Measurements from ENCODE around the gene USP14. TPM values are rescaled to one million over a fixed set of nuclear protein-coding genes. Genes with fewer than 3 reads are reported as not detected.

The USP14 gene
- total and polyA plus RNA-seq, 4 donors: 22.8 to 41.2 (median 31.7) TPM

- ATAC-seq (ENCODE audit: insufficient read depth, low FRiP score): no peak
These were observed 51.7 kb downstream of the USP14 start for GRCh38 chr18:210075-210474.

GRCh38 chr18:210733-211132 lies 52.4 kb downstream of the USP14 start:
- TF ChIP-seq CTCF (IDR thresholded peaks at IDR 0.05; ENCODE audit: control extremely low read depth, extremely low read depth): no peak
- H3K4me1 ChIP-seq (ENCODE audit: control insufficient read depth in 5 of 5, insufficient read depth in 5 of 5, low read length in 5 of 5): no peaks in the 10 kb centered on the region
- ATAC-seq (ENCODE audit: insufficient read depth, low FRiP score) (no peak), DNase-seq (no peak)
- no peak overlapping the region for H3K9ac ChIP-seq (ENCODE audit: insufficient read depth in 1 of 2, low read length in 2 of 2)
- H3K27ac ChIP-seq (ENCODE audit: low read depth in 1 of 2, low read length in 1 of 2): no peak overlapping the region
- 95% methylated on average over 4 of the region's 4 CpGs for WGBS, 2 donors
- H3K9me3 ChIP-seq (ENCODE audit: control insufficient read depth in 4 of 4, insufficient read depth in 3 of 4, low read length in 3 of 4): no peaks in the 10 kb centered on the region
- H3K4me3 ChIP-seq: no peak overlapping the region
- no peaks in the 10 kb centered on the region for H3K27me3 ChIP-seq (ENCODE audit: control insufficient read depth in 3 of 3, insufficient read depth in 3 of 3, low read length in 2 of 3)
- peaks cover 17 to 37% (median 29%) of the 10 kb centered on the region in 4 donors for H3K36me3 ChIP-seq (ENCODE audit: control insufficient read depth in 4 of 4, insufficient read depth in 4 of 4, low read length in 4 of 4)

More at GRCh38 chr18:210075-210474, 51.7 kb downstream of the USP14 start:
- TF ChIP-seq CTCF (IDR thresholded peaks at IDR 0.05; ENCODE audit: control extremely low read depth, extremely low read depth): no peak
- no peak overlapping the region for H3K27ac ChIP-seq (ENCODE audit: low read depth in 1 of 2, low read length in 1 of 2)
- H3K36me3 ChIP-seq (ENCODE audit: control insufficient read depth in 4 of 4, insufficient read depth in 4 of 4, low read length in 4 of 4): peaks cover 19 to 39% (median 30%) of the 10 kb centered on the region in 4 donors
- H3K9ac ChIP-seq (ENCODE audit: insufficient read depth in 1 of 2, low read length in 2 of 2): no peak overlapping the region
- no peaks in the 10 kb centered on the region for H3K9me3 ChIP-seq (ENCODE audit: control insufficient read depth in 4 of 4, insufficient read depth in 3 of 4, low read length in 3 of 4)
- no peak for DNase-seq
- no peaks in the 10 kb centered on the region for H3K27me3 ChIP-seq (ENCODE audit: control insufficient read depth in 3 of 3, insufficient read depth in 3 of 3, low read length in 2 of 3)
- H3K4me3 ChIP-seq: no peak overlapping the region
- 94 to 98% methylated on average over 1 of the region's 1 CpG for WGBS, 2 donors
- H3K4me1 ChIP-seq (ENCODE audit: control insufficient read depth in 5 of 5, insufficient read depth in 5 of 5, low read length in 5 of 5): no peaks in the 10 kb centered on the region

DNA sequence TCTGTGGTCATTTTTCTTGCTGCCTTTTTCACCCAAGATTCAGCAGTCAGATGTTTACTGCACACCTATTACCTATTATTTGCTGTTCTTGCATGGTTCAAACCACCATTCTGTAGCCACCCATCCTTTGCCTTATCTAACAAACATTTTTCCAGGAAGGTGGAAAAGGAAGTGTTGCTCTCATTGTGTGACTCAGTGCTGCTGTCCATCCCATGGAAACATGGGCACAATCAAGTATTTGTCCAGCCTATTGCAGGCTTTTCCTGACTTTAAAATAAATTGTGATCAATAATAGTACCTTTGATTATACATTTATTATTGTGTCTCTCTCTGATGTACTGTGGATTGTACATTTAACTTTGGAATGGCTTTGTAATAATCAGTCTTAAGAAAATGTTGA lies 53.2 kb downstream of the USP14 start:
- TF ChIP-seq CTCF (IDR thresholded peaks at IDR 0.05; ENCODE audit: control extremely low read depth, extremely low read depth): no peak
- H3K36me3 ChIP-seq (ENCODE audit: control insufficient read depth in 4 of 4, insufficient read depth in 4 of 4, low read length in 4 of 4): peaks cover 15 to 32% (median 24%) of the 10 kb centered on the region in 4 donors
- no peaks in the 10 kb centered on the region for H3K4me1 ChIP-seq (ENCODE audit: control insufficient read depth in 5 of 5, insufficient read depth in 5 of 5, low read length in 5 of 5)
- no peaks in the 10 kb centered on the region for H3K9me3 ChIP-seq (ENCODE audit: control insufficient read depth in 4 of 4, insufficient read depth in 3 of 4, low read length in 3 of 4)
- no peak overlapping the region for H3K27ac ChIP-seq (ENCODE audit: low read depth in 1 of 2, low read length in 1 of 2)
- no peak overlapping the region for H3K9ac ChIP-seq (ENCODE audit: insufficient read depth in 1 of 2, low read length in 2 of 2)
- DNase-seq (no peak), ATAC-seq (ENCODE audit: insufficient read depth, low FRiP score) (no peak)
- no peak overlapping the region for H3K4me3 ChIP-seq
- H3K27me3 ChIP-seq (ENCODE audit: control insufficient read depth in 3 of 3, insufficient read depth in 3 of 3, low read length in 2 of 3): no peaks in the 10 kb centered on the region

- no peak for TF ChIP-seq CTCF (IDR thresholded peaks at IDR 0.05; ENCODE audit: control extremely low read depth, extremely low read depth)
These were observed 54.4 kb downstream of the USP14 start for GRCh38 chr18:212780-213179.

More at GRCh38 chr18:212780-213179, 54.4 kb downstream of the USP14 start:
- DNase-seq: no peak
- Histone ChIP-seq H3K4me3 (no peak overlapping the region), H3K4me1 (ENCODE audit: control insufficient read depth in 5 of 5, insufficient read depth in 5 of 5, low read length in 5 of 5) (no peaks in the 10 kb centered on the region), H3K27ac (ENCODE audit: low read depth in 1 of 2, low read length in 1 of 2) (no peak overlapping the region), H3K36me3 (ENCODE audit: control insufficient read depth in 4 of 4, insufficient read depth in 4 of 4, low read length in 4 of 4) (peaks cover 21 to 42% (median 30%) of the 10 kb centered on the region in 4 donors), H3K27me3 (ENCODE audit: control insufficient read depth in 3 of 3, insufficient read depth in 3 of 3, low read length in 2 of 3) (no peaks in the 10 kb centered on the region), H3K9ac (ENCODE audit: insufficient read depth in 1 of 2, low read length in 2 of 2) (no peak overlapping the region), H3K9me3 (ENCODE audit: control insufficient read depth in 4 of 4, insufficient read depth in 3 of 4, low read length in 3 of 4) (no peaks in the 10 kb centered on the region)
- 81 to 82% methylated on average over 1 of the region's 1 CpG for WGBS, 2 donors
- ATAC-seq (ENCODE audit: insufficient read depth, low FRiP score): no peak

Measured in lung (tissue), 12 donors.